Measurements from ENCODE around the gene TNFSF13B. TPM values are rescaled to one million over a fixed set of nuclear protein-coding genes. Genes with fewer than 3 reads are reported as not detected.
A peak's percentile ranks its signal among the peaks of the same experiment; 100 is the strongest.

The TNFSF13B gene
- total and polyA plus RNA-seq, 12 donors = 6.8 to 81.3 (median 17.8) TPM

GRCh38 chr13:108223687-108224503 is 45.6 kb upstream of the TNFSF13B start:
- intact Hi-C loops (cut with DNase I) = loop anchor here in 1 of 2 donors (10.0 kb wide), 1 partner anchor 101 kb away; no protein-coding TSS in a partner anchor
- no peak overlapping the region for H3K4me3 ChIP-seq
- no peaks in the 10 kb centered on the region for H3K27me3 ChIP-seq
- TF ChIP-seq CTCF (IDR thresholded peaks at IDR 0.05) (no peak), POLR2A (IDR thresholded peaks at IDR 0.05) (no peak)
- H3K27ac ChIP-seq = no peak overlapping the region
- H3K9me3 ChIP-seq (replicated peaks in 1 of 3) = no peaks in the 10 kb centered on the region
- H3K36me3 ChIP-seq (replicated peaks in 1 of 2) = no peaks in the 10 kb centered on the region
- no peak for DNase-seq
- WGBS, 4 donors = 85 to 90% (median 88%) methylated on average over 7 of the region's 7 CpGs
- peaks cover 9 to 49% of the 10 kb centered on the region in 2 donors for H3K4me1 ChIP-seq (replicated peaks in 1 of 2)

- Histone ChIP-seq H3K27me3 (no peaks in the 10 kb centered on the region), H3K4me1 (replicated peaks in 1 of 2) (peaks cover 0 to 36% of the 10 kb centered on the region in 2 donors), H3K36me3 (replicated peaks in 1 of 2) (no peaks in the 10 kb centered on the region), H3K4me3 (no peak overlapping the region), H3K27ac (no peak overlapping the region), H3K9me3 (replicated peaks in 1 of 3) (no peaks in the 10 kb centered on the region)
- intact Hi-C loops (cut with DNase I) = loop anchor here in 1 of 2 donors (10.0 kb wide), 1 partner anchor 99 kb away; no protein-coding TSS in a partner anchor
- TF ChIP-seq POLR2A (IDR thresholded peaks at IDR 0.05) (no peak), CTCF (IDR thresholded peaks at IDR 0.05) (no peak)
- DNase-seq = no peak
- 70 to 88% (median 83%) methylated on average over 1 of the region's 1 CpG for WGBS, 4 donors
These were observed 44.1 kb upstream of the TNFSF13B start for GRCh38 chr13:108225440-108225839.

- Histone ChIP-seq H3K4me1 (replicated peaks in 1 of 2) (peaks cover 0 to 28% of the 10 kb centered on the region in 2 donors), H3K27ac (peak overlapping the region in 1 of 5 donors; percentile 19), H3K4me3 (no peak overlapping the region), H3K9me3 (replicated peaks in 1 of 3) (no peaks in the 10 kb centered on the region), H3K27me3 (no peaks in the 10 kb centered on the region), H3K36me3 (replicated peaks in 1 of 2) (no peaks in the 10 kb centered on the region)
- TF ChIP-seq POLR2A (IDR thresholded peaks at IDR 0.05) (no peak), CTCF (IDR thresholded peaks at IDR 0.05) (no peak)
- no peak for DNase-seq
- WGBS, 4 donors = 15 to 43% (median 23%) methylated on average over 1 of the region's 1 CpG
- intact Hi-C loops (cut with DNase I) = loop anchor here in 1 of 2 donors (10.0 kb wide), 1 partner anchor 99 kb away; no protein-coding TSS in a partner anchor
These were observed 43.3 kb upstream of the TNFSF13B start for GRCh38 chr13:108226184-108226583.

- no peaks in the 10 kb centered on the region for H3K27me3 ChIP-seq
- H3K27ac ChIP-seq = no peak overlapping the region
- DNase-seq = peak in 3 of 7 donors; percentile 21 to 32 (median 32)
- H3K36me3 ChIP-seq (replicated peaks in 1 of 2) = no peaks in the 10 kb centered on the region
- intact Hi-C loops (cut with DNase I) = loop anchor here in 1 of 2 donors (10.0 kb wide), 1 partner anchor 97 kb away; no protein-coding TSS in a partner anchor
- no peak overlapping the region for H3K4me3 ChIP-seq
- peaks cover 0 to 27% of the 10 kb centered on the region in 2 donors for H3K4me1 ChIP-seq (replicated peaks in 1 of 2)
- TF ChIP-seq POLR2A (IDR thresholded peaks at IDR 0.05) (no peak), CTCF (IDR thresholded peaks at IDR 0.05) (peak; percentile 67 to 89 (median 80))
- 84 to 96% (median 91%) methylated on average over 1 of the region's 1 CpG for WGBS, 4 donors
- no peaks in the 10 kb centered on the region for H3K9me3 ChIP-seq (replicated peaks in 1 of 3)
These were observed 41.8 kb upstream of the TNFSF13B start for GRCh38 chr13:108227651-108228272.
